SK-N-SH (cell line): ENCODE results near the gene FAM219A. TPM values are rescaled to one million over a fixed set of nuclear protein-coding genes. Genes with fewer than 3 reads are reported as not detected.

ENCODE experiments used
- CTCF ChIA-PET: fragments of 300-600, 350-600 bp; formaldehyde crosslinking; extraction: SDS; loops from one replicate; lab custom pipeline; 2021; lab: Yijun Ruan, JAX
- POLR2A ChIA-PET: fragments of 350-600 bp; sonication (Branson Sonifier 250); formaldehyde crosslinking; extraction: SDS; loops from one replicate; lab custom pipeline; 2020; ENCODE audit warnings: antibody characterized with exemption, inconsistent platforms; lab: Yijun Ruan, JAX
- DNase-seq: peaks from one replicate; pipeline ENCODE4 v3.0.0; 2012
- H2AFZ ChIP-seq: fragments of 200-600 bp; sonication (generic); 2 replicates; pipeline ENCODE4 v1.8.1; 2016; ENCODE audit warnings: antibody characterized with exemption, mild to moderate bottlenecking, low read depth
- H3F3A ChIP-seq: fragments of 200-600 bp; sonication (generic); replicated peaks from 2 replicates; pipeline ENCODE3; 2016; ENCODE audit warnings: antibody characterized with exemption, mild to moderate bottlenecking; ENCODE audit not compliant: insufficient read depth
- H3K27ac ChIP-seq, 2 experiments: fragments of 200-500 bp in 1 of 2; fragments of 200-600 bp in 1 of 2; sonication (Bioruptor generic) in 1 of 2; sonication (generic), shearing (Covaris generic) in 1 of 2; 2 replicates each; pipeline versions ENCODE4 v1.5.1 to v1.6.1; 2014 to 2016; ENCODE audit warnings: low read depth in 2 of 2, inconsistent platforms in 1 of 2, low read length in 1 of 2, mild to moderate bottlenecking in 1 of 2, mixed read lengths in 1 of 2
- H3K27me3 ChIP-seq: fragments of 200-600 bp; sonication (generic), shearing (Covaris generic); 2 replicates; pipeline ENCODE4 v1.6.1; 2016; ENCODE audit warnings: mixed run types; ENCODE audit not compliant: insufficient read depth
- H3K36me3 ChIP-seq, 2 experiments: fragments of 200-500 bp in 1 of 2; fragments of 200-600 bp in 1 of 2; sonication (Bioruptor generic) in 1 of 2; sonication (generic) in 1 of 2; replicated peaks in 1 of 2; 2 replicates each; pipeline versions ENCODE3 to v1.5.1; 2014 to 2016; ENCODE audit warnings: low read length in 1 of 2, mild to moderate bottlenecking in 1 of 2; ENCODE audit not compliant: insufficient read depth in 2 of 2, control insufficient read depth in 1 of 2
- H3K4me1 ChIP-seq, 2 experiments: fragments of 200-500 bp in 1 of 2; fragments of 200-600 bp in 1 of 2; sonication (Bioruptor generic) in 1 of 2; sonication (generic), shearing (Covaris generic) in 1 of 2; 2 replicates each; pipeline versions ENCODE4 v1.5.1 to v1.6.1; 2014 to 2016; ENCODE audit warnings: low read depth in 1 of 2, low read length in 1 of 2, mixed run types in 1 of 2; ENCODE audit not compliant: insufficient read depth in 2 of 2, control insufficient read depth in 1 of 2
- H3K4me2 ChIP-seq: fragments of 200-600 bp; sonication (generic), shearing (Covaris generic); 2 replicates; pipeline ENCODE4 v1.6.1; 2017; ENCODE audit warnings: mixed run types
- H3K4me3 ChIP-seq, 2 experiments: fragments of 200-500 bp in 1 of 2; fragments of 200-600 bp in 1 of 2; sonication (Bioruptor generic) in 1 of 2; sonication (generic), shearing (Covaris generic) in 1 of 2; 2 replicates each; pipeline versions ENCODE4 v1.5.1 to v1.8.1; 2014 to 2016; ENCODE audit warnings: low read depth in 2 of 2, inconsistent platforms in 1 of 2, low read length in 1 of 2, mild to moderate bottlenecking in 1 of 2, mixed read lengths in 1 of 2, moderate library complexity in 1 of 2
- H3K79me2 ChIP-seq: fragments of 200-600 bp; sonication (generic); 2 replicates; pipeline ENCODE4 v1.8.1; 2017; ENCODE audit warnings: mild to moderate bottlenecking; ENCODE audit not compliant: insufficient read depth
- H3K9ac ChIP-seq: fragments of 200-600 bp; sonication (generic); 2 replicates; pipeline ENCODE4 v1.6.1; 2017; ENCODE audit warnings: mixed run types
- H3K9me2 ChIP-seq: fragments of 200-600 bp; sonication (generic); 2 replicates; pipeline ENCODE4 v1.6.1; 2017; ENCODE audit warnings: mixed run types
- H3K9me3 ChIP-seq: fragments of 200-600 bp; sonication (generic); 2 replicates; pipeline ENCODE4 v1.6.1; 2017; ENCODE audit warnings: mixed run types, mild to moderate bottlenecking, moderate library complexity
- H4K20me1 ChIP-seq: fragments of 200-600 bp; sonication (generic); 2 replicates; pipeline ENCODE4 v1.6.1; 2017; ENCODE audit warnings: mild to moderate bottlenecking, mixed run types; ENCODE audit not compliant: insufficient read depth
- CHD2 ChIP-seq: fragments of 150-350 bp; IDR thresholded peaks from 2 replicates; pipeline ENCODE4 v1.6.1; 2018; ENCODE audit warnings: low read length; ENCODE audit not compliant: partially characterized antibody
- EP300 ChIP-seq, 2 experiments: IDR thresholded peaks; 2 replicates each; pipeline versions ENCODE4 v1.4.0 to v1.6.1; 2012; ENCODE audit warnings: borderline replicate concordance in 1 of 2, low read depth in 1 of 2, low read length in 1 of 2
- FOSL2 ChIP-seq: IDR thresholded peaks from 2 replicates; pipeline ENCODE4 v1.4.0; 2012; ENCODE audit warnings: low read depth, mild to moderate bottlenecking, moderate library complexity, borderline replicate concordance
- GABPA ChIP-seq: IDR thresholded peaks from 2 replicates; pipeline ENCODE4 v1.4.0; 2012; ENCODE audit warnings: low read depth, mild to moderate bottlenecking
- JUND ChIP-seq: IDR thresholded peaks from 2 replicates; pipeline ENCODE4 v1.4.0; 2012
- MEF2A ChIP-seq: IDR thresholded peaks from 2 replicates; pipeline ENCODE4 v1.4.0; 2012; ENCODE audit warnings: low read depth, borderline replicate concordance
- POLR2AphosphoS5 ChIP-seq: IDR thresholded peaks from 2 replicates; pipeline ENCODE4 v1.6.1; 2012; ENCODE audit warnings: low read depth, low read length
- RCOR1 ChIP-seq: fragments of 150-350 bp; IDR thresholded peaks from 2 replicates; pipeline ENCODE4 v1.6.1; 2017; ENCODE audit warnings: antibody characterized with exemption, low read length
- SIN3A ChIP-seq: IDR thresholded peaks from 2 replicates; pipeline ENCODE4 v1.6.1; 2012; ENCODE audit warnings: low read depth, mild to moderate bottlenecking, low read length, moderate library complexity, borderline replicate concordance
- SMC3 ChIP-seq: IDR thresholded peaks from 2 replicates; pipeline ENCODE4 v1.6.1; 2012; ENCODE audit warnings: low read depth, low read length, improper control_type of control experiment
- TAF1 ChIP-seq: IDR thresholded peaks from 2 replicates; pipeline ENCODE4 v1.6.1; 2012; ENCODE audit warnings: low read depth, mild to moderate bottlenecking, low read length, moderate library complexity, borderline replicate concordance
- TCF12 ChIP-seq: IDR thresholded peaks from 2 replicates; pipeline ENCODE4 v1.4.0; 2012
- TEAD4 ChIP-seq: IDR thresholded peaks from 2 replicates; pipeline ENCODE4 v1.4.0; 2012; ENCODE audit warnings: mild to moderate bottlenecking, borderline replicate concordance; ENCODE audit not compliant: insufficient read depth
- WGBS: methylation state at CpG from one replicate; pipeline ENCODE4 v1.1.6; 2017; ENCODE audit warnings: low lambda C conversion rate; 5-methylcytosine and 5-hydroxymethylcytosine counted together
- polyA plus RNA-seq, 3 experiments: library from polyadenylated mRNA; depleted of rRNA; stranded (reverse); fragments of >200 nt; gene quantifications; 2 replicates each; pipeline ENCODE4 v1.2.3, GENCODE V29; 2012
- TF ChIP-seq, protein P1 (sequence below): fragments of 200-600 bp; sonication (generic); IDR thresholded peaks from 2 replicates; pipeline ENCODE4 v1.6.1; 2017; ENCODE audit warnings: antibody characterized with exemption, mild to moderate bottlenecking, moderate library complexity
- TF ChIP-seq, protein P2 (sequence below): fragments of 150-350 bp; IDR thresholded peaks from 2 replicates; pipeline ENCODE4 v1.6.1; 2017; ENCODE audit warnings: antibody characterized with exemption, low read length, low read depth, borderline replicate concordance
- TF ChIP-seq, protein P3 (sequence below): IDR thresholded peaks from 2 replicates; pipeline ENCODE4 v1.6.1; 2012; ENCODE audit warnings: mild to moderate bottlenecking, low read depth, low read length, moderate library complexity
- TF ChIP-seq, protein P4 (sequence below): IDR thresholded peaks from 2 replicates; pipeline ENCODE4 v1.4.0; 2012; ENCODE audit warnings: low read depth
- TF ChIP-seq, protein P5 (sequence below): IDR thresholded peaks from 2 replicates; pipeline ENCODE4 v1.4.0; 2012; ENCODE audit warnings: low read depth, borderline replicate concordance

FAM219A gene
- polyA plus RNA-seq, 1 of the 3 experiments (the other 2 are of a cell fraction): 15.7 TPM

DNA sequence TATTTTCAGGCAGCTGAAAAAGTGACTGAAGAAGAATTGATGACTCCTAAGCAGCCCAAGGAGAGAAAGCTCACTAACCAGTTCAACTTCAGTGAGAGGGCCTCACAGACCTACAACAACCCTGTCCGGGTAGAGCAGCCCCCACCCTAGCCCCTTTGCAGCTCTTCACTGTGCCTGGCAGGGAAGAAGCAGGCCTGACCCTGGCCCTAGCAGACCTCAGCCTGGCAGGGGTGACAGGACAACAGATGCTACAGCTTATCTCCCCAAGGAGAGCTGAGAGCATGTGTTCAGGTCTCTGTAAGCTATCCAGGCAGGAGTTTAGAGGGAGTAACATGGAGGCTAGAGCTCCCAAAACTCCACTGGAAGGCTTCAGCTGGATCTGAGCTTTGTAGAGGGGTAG lies 32.0 kb upstream of the FAM219A start (continued):
- no peak for TF ChIP-seq EP300 (IDR thresholded peaks at IDR 0.05; ENCODE audit: borderline replicate concordance in 1 of 2, low read depth in 1 of 2, low read length in 1 of 2)
- TF ChIP-seq, protein P1, sequence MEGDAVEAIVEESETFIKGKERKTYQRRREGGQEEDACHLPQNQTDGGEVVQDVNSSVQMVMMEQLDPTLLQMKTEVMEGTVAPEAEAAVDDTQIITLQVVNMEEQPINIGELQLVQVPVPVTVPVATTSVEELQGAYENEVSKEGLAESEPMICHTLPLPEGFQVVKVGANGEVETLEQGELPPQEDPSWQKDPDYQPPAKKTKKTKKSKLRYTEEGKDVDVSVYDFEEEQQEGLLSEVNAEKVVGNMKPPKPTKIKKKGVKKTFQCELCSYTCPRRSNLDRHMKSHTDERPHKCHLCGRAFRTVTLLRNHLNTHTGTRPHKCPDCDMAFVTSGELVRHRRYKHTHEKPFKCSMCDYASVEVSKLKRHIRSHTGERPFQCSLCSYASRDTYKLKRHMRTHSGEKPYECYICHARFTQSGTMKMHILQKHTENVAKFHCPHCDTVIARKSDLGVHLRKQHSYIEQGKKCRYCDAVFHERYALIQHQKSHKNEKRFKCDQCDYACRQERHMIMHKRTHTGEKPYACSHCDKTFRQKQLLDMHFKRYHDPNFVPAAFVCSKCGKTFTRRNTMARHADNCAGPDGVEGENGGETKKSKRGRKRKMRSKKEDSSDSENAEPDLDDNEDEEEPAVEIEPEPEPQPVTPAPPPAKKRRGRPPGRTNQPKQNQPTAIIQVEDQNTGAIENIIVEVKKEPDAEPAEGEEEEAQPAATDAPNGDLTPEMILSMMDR: no peak

DNA sequence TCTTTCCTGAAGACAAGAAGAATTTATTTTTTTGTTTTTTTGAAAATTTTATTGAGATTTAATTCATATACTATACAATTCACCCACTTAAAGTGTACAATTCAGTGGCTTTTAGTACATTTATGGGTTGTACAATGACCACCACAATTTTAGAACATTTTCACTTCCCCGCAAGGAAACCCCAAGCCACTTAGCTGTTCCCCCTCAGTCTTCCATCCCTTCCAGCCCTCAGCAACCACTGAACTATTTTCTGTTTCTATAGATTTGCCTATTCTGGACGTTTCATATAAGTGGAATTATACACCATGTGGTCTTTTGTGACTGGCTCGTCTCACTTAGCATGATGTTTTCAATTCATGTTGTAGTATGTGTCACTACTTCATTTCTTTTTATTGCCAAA lies 28.2 kb upstream of the FAM219A start:
- Histone ChIP-seq H3K79me2 (no peaks in the 10 kb centered on the region), H2AFZ (no peak overlapping the region), H3K9ac (no peak overlapping the region), H3K4me1 (peaks cover 0 to 6% of the 10 kb centered on the region in 2 experiments; a peak in 1 of 4 replicates), H3K27ac (no peak overlapping the region), H3K4me3 (no peak overlapping the region), H4K20me1 (no peaks in the 10 kb centered on the region), H3K9me2 (no peaks in the 10 kb centered on the region), H3K4me2 (no peak overlapping the region), H3K27me3 (no peaks in the 10 kb centered on the region; the same call in 1 of the 2 replicates), H3K9me3 (no peaks in the 10 kb centered on the region), H3K36me3 (no peaks in the 10 kb centered on the region), H3F3A (no peaks in the 10 kb centered on the region)
- ChIA-PET CTCF (interaction anchor here (1.0 to 13.3 kb wide), 3 partner anchors 13 to 123 kb away, joined by 3 to 103 read pairs (median 3); no protein-coding TSS in a partner anchor), POLR2A (no interaction called here)
- TF ChIP-seq, protein P2, sequence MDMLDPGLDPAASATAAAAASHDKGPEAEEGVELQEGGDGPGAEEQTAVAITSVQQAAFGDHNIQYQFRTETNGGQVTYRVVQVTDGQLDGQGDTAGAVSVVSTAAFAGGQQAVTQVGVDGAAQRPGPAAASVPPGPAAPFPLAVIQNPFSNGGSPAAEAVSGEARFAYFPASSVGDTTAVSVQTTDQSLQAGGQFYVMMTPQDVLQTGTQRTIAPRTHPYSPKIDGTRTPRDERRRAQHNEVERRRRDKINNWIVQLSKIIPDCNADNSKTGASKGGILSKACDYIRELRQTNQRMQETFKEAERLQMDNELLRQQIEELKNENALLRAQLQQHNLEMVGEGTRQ: no peak
- TF ChIP-seq SIN3A: no peak
- no peak for TF ChIP-seq FOSL2
- TF ChIP-seq, protein P3, sequence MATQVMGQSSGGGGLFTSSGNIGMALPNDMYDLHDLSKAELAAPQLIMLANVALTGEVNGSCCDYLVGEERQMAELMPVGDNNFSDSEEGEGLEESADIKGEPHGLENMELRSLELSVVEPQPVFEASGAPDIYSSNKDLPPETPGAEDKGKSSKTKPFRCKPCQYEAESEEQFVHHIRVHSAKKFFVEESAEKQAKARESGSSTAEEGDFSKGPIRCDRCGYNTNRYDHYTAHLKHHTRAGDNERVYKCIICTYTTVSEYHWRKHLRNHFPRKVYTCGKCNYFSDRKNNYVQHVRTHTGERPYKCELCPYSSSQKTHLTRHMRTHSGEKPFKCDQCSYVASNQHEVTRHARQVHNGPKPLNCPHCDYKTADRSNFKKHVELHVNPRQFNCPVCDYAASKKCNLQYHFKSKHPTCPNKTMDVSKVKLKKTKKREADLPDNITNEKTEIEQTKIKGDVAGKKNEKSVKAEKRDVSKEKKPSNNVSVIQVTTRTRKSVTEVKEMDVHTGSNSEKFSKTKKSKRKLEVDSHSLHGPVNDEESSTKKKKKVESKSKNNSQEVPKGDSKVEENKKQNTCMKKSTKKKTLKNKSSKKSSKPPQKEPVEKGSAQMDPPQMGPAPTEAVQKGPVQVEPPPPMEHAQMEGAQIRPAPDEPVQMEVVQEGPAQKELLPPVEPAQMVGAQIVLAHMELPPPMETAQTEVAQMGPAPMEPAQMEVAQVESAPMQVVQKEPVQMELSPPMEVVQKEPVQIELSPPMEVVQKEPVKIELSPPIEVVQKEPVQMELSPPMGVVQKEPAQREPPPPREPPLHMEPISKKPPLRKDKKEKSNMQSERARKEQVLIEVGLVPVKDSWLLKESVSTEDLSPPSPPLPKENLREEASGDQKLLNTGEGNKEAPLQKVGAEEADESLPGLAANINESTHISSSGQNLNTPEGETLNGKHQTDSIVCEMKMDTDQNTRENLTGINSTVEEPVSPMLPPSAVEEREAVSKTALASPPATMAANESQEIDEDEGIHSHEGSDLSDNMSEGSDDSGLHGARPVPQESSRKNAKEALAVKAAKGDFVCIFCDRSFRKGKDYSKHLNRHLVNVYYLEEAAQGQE: no peak
- TF ChIP-seq, protein P4, sequence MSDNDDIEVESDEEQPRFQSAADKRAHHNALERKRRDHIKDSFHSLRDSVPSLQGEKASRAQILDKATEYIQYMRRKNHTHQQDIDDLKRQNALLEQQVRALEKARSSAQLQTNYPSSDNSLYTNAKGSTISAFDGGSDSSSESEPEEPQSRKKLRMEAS: no peak
- no peak for TF ChIP-seq TEAD4
- TF ChIP-seq, protein P5, sequence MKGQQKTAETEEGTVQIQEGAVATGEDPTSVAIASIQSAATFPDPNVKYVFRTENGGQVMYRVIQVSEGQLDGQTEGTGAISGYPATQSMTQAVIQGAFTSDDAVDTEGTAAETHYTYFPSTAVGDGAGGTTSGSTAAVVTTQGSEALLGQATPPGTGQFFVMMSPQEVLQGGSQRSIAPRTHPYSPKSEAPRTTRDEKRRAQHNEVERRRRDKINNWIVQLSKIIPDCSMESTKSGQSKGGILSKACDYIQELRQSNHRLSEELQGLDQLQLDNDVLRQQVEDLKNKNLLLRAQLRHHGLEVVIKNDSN: no peak
- no peak for TF ChIP-seq CHD2
- no peak for TF ChIP-seq MEF2A
- no peak for TF ChIP-seq SMC3
- no peak for TF ChIP-seq RCOR1
- TF ChIP-seq GABPA: no peak
- no peak for TF ChIP-seq POLR2AphosphoS5
- TF ChIP-seq TAF1: no peak
- no peak for TF ChIP-seq TCF12
- TF ChIP-seq JUND: no peak
- DNase-seq: no peak
- WGBS: 62% methylated on average over 3 of the region's 3 CpGs
